Measurements from ENCODE around the gene INHA.

INHA gene

GRCh38 chr2:219612577-219613286 is 40.6 kb downstream of the INHA start:
- DNase-seq (ENCODE audit: low read depth), result no peak

GRCh38 chr2:219613461-219614070 is 41.5 kb downstream of the INHA start:
- DNase-seq (ENCODE audit: low read depth), result no peak

- no peak for DNase-seq (ENCODE audit: low read depth)
These were observed 42.2 kb downstream of the INHA start for GRCh38 chr2:219614076-219614860.

- no peak for DNase-seq (ENCODE audit: low read depth)
These were observed 42.9 kb downstream of the INHA start for GRCh38 chr2:219615036-219615435.

GRCh38 chr2:219615894-219616293 is 43.8 kb downstream of the INHA start:
- DNase-seq (ENCODE audit: low read depth), result no peak

- no peak for DNase-seq (ENCODE audit: low read depth)
These were observed 44.4 kb downstream of the INHA start for GRCh38 chr2:219616550-219616949.

DNA sequence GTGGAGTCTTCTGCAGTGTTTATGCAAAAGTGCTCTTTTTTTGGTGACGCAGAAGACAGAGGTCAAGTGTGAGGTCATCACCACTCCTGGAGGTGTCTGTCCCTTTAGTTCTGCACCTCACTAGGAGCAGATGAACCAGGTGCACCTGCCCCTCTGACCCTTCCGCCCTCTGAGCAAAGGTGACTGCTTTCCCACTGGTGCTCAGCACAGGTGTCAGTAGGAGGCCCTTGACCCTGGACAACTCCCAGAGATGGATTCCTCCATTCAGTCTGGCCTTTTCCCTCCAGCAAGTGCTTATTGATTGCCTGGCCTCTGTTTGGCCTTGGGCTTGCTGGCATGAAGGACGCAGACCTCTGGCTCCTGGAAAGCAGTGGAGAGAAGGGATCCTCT is 46.6 kb downstream of the INHA start:
- no peak for DNase-seq (ENCODE audit: low read depth)

- no peak for DNase-seq (ENCODE audit: low read depth)
These were observed 47.1 kb downstream of the INHA start for GRCh38 chr2:219619235-219619634.

- no peak for DNase-seq (ENCODE audit: low read depth)
These were observed 48.4 kb downstream of the INHA start for GRCh38 chr2:219620546-219620945.

GRCh38 chr2:219621935-219622334 is 49.8 kb downstream of the INHA start:
- DNase-seq (ENCODE audit: low read depth), result no peak

- no peak for DNase-seq (ENCODE audit: low read depth)
These were observed 50.4 kb downstream of the INHA start for GRCh38 chr2:219622472-219622871.

DNA sequence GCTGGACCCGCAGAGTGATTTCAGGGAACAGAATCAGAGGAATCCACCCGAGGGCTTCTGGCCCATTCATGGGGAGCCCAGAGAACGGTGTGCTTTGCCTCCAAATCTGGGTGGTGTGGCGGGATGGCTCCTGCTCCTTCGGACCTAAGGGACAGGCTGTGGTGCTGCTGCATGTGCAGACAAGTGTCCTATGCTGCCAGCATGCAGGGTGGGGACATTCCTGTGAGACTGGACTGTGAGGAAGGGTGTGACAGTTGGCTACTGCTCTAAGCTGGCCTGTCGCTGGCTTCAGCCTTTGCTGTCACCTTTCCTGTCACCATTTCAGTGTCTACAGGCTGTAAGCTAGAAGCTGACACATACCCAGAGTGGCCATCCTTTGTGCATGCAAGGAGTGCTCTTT is 52.5 kb downstream of the INHA start:
- no peak for DNase-seq (ENCODE audit: low read depth)

DNA sequence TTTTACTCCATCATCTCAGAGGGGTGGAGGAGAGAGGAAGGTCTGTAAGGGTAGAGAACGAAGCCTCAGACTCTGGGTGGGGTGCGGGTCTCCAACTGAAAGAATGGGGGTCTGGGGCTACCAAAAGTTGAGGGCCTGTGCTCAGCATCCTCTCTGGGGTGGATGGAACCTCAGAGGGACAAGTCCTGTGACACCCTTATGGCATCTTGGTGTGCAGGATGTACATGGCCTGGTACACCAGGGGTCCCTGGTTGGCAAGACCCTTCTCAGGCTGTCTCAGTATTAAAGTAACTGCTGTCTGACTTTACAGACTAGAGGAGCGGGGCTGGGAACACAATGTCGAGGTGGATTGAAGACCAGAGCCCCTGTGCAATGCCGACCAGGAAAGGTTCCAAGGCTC is 53.1 kb downstream of the INHA start:
- no peak for DNase-seq (ENCODE audit: low read depth)

All from stimulated activated CD8-positive, alpha-beta memory T cell treated with anti-CD3 and anti-CD28 coated beads, Interleukin-7, amount 100 ng/mL, for 24 hours (primary cell).